Activated T-cell treated with anti-CD3 and anti-CD28 coated beads for 24 hours (primary cell): ENCODE data around the gene MN1.
"Not testable (repeated sequence)": the region's sequence is repeated elsewhere in the genome, so short reads cannot be mapped to it uniquely, and the experiment has no call there.

ENCODE experiments used
- DNase-seq: peaks from one replicate; pipeline ENCODE4 v3.0.0-alpha.2; 2020; ENCODE audit warnings: low read depth

MN1 gene

GRCh38 chr22:27761665-27762064 is 39.9 kb downstream of the MN1 start:
- DNase-seq = no peak

DNA sequence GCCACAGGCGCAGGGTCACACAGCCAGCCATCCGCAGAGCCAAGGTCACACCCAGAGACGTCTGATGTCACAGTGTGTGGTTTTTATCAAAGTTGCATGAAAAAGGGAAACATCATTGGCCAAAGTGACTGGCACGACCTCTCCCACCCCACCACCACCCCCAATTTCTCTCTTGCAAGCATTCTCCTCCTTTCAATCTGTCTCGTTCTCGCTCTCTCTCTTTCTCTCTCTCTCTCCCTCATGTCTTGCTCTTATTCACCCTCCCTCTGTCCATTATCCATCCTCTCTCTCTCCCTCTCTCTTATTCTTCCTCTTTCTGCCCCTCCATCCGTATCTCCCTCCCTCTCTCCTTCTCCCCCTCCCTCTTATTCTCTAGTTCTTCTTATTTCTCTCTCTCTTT is 40.6 kb downstream of the MN1 start:
- DNase-seq = no peak

GRCh38 chr22:27760474-27760873 is 41.1 kb downstream of the MN1 start:
- DNase-seq = no peak

- no peak for DNase-seq
These were observed 43.5 kb downstream of the MN1 start for GRCh38 chr22:27757928-27758525.

- no peak for DNase-seq
These were observed 45.3 kb downstream of the MN1 start for GRCh38 chr22:27756212-27756660.

- no peak for DNase-seq
These were observed 45.9 kb downstream of the MN1 start for GRCh38 chr22:27755521-27756211.

- no peak for DNase-seq
These were observed 46.6 kb downstream of the MN1 start for GRCh38 chr22:27754888-27755480.

DNA sequence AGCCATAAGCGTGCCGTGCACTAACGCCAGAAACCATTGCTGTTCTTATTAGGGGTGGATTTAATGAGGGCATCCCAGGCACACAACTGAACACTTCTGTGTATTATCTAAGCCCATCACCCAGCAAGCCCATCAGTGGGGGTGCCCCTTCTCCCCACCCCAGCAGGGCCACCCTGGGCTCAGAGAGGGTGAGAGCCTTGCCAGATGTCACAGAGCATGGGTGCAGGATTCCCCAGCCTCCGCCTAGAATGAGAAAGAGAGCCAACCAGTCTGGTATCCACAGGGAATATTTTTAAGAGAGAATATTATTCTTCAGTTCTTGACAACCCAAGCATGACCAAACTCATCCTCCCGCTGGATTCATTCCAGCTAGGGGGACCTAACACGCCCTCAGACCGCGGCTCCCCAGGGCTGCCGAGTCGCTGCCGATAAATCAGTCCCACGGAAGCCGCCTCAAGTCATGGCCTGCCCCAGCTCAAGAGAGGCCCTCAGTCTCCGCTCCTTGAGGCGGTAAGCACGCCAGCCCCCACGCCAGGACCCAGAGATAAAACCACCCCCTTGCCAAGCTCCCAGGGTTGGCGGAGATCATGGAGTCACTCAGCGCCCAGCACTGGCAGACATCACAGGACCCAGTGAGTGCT is 47.2 kb downstream of the MN1 start:
- no peak for DNase-seq

DNA sequence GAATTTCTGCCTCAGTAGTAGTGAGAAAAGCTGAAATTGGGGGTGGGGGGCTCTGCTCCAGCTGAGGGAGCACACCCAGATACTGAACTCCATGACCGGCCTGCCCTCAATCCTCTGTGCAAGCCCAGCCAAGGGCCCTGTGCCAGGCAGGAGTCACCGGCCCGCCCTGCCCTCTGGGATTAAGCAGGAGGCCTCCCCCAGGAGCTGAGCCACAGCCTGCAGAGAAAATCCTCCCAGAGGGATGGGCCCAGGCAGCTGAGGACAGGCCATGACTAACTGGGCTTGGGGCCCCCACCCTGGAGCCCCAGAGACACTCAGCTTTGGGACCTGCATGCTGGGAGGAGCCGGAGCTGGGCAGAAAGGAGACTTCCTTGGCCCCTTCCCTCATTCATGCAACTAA is 48.8 kb downstream of the MN1 start:
- DNase-seq = no peak

GRCh38 chr22:27752141-27752540 is 49.4 kb downstream of the MN1 start:
- no peak for DNase-seq

GRCh38 chr22:27751277-27752070 is 50.1 kb downstream of the MN1 start:
- DNase-seq = no peak

DNA sequence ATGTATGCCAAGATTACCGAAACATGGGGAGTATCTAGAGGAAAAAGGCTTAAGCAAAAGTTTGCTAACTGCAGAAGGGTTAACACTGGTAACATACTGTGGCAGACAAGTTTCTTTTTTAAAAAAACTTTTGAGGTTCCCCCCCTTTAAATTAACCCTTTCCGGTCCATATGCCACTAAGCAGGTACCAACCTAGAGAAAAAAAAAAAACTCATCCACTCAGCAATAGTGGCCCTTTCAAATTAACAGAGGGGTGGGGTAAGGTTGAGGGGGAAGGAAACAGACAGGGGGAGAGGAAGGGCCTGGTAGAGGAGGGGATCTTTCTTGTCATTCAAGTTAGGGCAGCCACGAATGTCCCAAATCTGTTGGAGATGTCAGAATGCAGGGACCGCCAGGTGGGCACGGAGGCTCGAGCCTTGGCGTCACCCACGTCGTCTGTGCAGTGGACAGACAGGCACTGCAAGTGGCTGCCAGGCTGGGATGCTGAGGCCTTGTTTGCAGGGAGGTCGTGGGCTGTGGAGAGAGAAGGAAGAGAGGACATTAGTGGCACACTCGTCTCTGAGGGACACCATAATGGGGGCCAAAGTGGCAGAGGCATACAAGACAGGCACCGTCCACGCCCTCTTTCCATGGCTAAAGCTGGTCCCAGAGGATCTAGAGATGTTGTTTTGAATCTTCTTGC is 50.8 kb downstream of the MN1 start:
- no peak for DNase-seq

DNA sequence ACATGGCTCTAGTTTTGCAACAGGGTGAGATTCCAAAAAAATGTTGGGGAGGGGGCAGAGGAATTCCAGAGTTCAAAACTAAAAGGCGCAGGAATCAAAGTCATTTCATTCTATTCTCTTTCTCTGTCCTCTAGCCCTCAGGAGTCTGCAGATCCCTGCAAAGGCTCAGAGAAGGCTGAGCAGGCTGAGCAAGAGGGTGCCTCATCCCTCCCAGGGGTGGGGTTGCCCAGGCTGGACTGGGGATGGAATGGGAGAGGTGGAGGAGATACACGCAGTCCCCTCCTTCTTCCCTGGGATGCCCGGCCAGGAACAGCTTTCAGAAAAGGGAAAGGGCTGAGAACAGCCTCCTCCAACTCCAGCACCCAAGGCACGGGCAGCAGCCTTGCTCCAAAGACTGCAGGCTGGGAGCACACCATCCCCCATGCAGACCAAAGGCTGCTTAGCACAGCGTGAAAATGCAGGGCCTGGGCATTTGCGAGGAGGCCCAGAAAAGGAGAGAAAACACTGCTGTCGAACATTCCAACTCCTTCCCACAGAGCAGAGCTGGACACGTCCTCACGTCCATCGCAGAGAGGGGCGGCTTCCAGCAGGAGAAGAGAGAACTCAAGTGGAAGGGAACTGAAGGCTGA is 51.8 kb downstream of the MN1 start:
- no peak for DNase-seq

DNA sequence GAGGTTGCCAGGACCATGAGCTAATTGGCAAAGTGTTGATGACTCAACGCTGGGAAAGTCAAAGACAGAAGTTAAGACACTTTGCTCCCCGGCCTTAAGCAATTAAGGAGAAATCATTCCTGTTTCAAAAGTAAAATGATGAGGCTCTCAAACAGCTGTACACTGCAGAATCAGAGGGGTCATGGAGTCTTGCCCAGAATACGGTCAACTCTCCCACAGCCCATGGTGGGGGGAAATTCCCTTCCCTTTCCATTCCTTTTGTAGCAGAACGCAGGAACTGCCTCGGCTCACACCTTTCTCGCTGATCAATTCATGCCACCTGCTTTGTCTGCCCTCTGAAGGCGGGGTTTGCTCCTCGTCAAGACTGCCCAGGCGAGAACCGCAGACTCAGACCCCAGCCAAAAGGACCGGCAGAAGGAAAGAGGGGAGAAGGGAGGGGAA is 52.8 kb downstream of the MN1 start:
- DNase-seq = no peak

GRCh38 chr22:27748349-27748748 is 53.2 kb downstream of the MN1 start:
- no peak for DNase-seq

- no peak for DNase-seq
These were observed 53.9 kb downstream of the MN1 start for GRCh38 chr22:27747396-27748221.

DNA sequence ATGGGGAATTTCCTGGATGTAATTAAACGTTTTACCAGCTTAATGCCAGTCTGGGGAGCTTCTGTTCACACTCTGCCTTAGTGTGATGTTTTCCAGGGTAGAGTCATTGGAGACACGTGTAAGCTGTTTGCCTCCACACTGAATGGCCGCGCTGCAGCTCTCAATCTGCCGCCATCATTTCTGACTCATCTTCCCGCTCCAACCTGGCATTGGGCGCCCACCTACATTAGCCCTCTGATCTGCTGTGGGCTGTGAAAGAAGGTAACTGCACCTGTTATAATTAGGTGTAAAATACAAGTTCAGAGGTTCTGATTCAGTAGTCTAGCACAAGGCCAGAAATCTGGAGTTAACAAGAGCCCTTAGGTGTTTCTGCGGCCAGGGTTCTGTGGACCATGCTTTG is 54.6 kb downstream of the MN1 start:
- DNase-seq = no peak

GRCh38 chr22:27745809-27746208 is 55.7 kb downstream of the MN1 start:
- DNase-seq = no peak

- no peak for DNase-seq
These were observed 56.4 kb downstream of the MN1 start for GRCh38 chr22:27745154-27745553.

GRCh38 chr22:27744078-27744477 is 57.5 kb downstream of the MN1 start:
- DNase-seq = not testable (repeated sequence)
